CD4-positive, alpha-beta T cell treated with Interleukin-21 for 1 hour (primary cell): ENCODE results near the gene AKR1B1.

ENCODE experiments used
- DNase-seq: peaks from one replicate; pipeline ENCODE4 v3.0.0-alpha.2; 2020

The AKR1B1 gene

DNA sequence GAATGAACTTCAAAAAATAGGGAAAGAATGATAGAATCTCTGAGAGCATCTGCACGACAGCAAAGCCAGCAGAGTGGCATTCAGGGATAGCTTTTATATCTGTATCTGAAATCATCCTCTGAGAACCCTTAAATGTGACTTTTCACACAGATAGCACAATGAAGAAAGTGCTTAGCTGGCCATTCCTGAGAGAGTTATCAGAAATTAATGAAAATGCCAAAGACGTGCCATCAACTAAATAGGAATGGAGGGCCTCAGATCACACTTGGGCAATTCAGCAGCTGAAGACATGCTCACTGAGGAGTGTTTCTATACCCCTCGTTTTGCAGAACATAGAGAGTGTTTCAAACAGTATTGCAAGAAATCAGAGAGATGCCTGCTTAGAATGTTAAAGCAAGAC lies 51.6 kb downstream of the AKR1B1 start:
- no peak for DNase-seq

DNA sequence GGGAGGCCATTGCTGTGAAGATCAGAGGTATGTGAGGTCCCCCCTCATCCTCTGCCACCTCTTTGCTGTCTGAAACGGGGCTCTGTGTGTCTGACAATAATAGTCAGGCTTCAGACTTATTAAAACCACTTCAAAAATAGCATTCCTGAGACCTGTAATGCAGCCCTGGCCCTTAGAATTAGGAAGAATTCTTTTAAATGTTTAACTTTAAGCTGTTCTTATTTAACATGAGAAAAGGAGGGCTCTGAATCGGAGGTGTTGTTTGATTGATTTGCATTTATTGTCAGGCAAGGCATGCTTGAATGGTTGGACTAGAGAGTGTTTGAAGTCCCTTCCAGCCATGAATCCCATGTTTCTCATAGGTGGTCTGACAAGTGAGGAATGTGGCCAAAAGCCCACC lies 52.5 kb downstream of the AKR1B1 start:
- DNase-seq: no peak

DNA sequence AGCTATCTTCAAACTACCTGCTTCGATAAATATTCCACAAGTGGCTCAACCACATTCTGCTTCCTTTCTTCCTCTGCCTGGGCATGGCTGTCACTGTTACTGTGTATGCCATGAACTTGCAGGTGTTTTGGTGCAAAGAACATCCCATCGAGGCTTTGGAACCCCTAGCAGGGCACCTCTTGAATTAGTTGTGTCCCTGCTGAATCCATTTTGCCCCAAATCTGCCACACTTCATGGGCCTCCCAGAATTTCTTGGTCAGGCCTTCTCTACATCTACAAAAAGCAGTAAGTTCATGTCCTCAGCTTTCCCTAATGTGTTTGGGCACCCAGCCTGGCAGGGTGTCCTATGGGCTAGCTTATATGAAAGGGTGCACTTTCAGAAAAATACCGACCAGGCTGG lies 53.6 kb downstream of the AKR1B1 start:
- no peak for DNase-seq

DNA sequence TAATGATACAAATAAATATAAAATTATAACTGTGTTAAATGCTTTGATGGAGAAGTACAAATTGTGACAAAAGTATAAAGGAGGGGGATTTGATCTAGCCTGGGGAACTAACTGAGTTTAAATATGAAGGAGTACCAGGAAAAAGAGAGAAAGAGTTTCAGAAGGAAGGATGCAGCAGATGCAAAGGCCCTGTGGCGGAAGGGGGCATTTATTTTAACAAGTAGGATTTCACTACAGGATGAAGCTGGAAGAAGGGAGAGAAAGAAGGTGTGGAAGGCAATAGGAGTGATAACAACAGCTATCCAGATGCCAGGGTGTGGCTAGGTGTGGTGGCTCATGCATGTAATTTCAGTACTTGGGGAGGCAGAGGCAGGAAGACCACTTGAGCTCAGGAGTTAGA lies 55.8 kb downstream of the AKR1B1 start:
- DNase-seq: no peak

DNA sequence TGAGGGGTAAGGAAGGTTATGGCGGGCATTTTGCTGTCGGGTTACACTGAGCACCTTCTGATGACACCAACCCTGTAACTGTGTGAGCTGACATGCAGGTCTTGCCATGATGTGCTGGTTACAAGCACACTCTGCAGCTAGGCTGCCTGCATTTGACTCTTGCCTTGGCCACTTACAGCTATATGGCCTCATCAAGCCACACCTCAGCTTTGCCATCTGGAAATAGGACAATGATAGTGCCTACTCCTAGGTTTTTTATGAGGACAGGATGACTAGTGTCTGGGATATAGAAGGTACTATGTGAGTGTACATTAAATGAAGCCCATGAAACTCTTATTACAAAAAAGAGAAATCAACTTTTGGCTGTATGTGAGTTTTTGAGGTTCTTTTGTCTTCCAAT lies 58.0 kb downstream of the AKR1B1 start:
- no peak for DNase-seq

DNA sequence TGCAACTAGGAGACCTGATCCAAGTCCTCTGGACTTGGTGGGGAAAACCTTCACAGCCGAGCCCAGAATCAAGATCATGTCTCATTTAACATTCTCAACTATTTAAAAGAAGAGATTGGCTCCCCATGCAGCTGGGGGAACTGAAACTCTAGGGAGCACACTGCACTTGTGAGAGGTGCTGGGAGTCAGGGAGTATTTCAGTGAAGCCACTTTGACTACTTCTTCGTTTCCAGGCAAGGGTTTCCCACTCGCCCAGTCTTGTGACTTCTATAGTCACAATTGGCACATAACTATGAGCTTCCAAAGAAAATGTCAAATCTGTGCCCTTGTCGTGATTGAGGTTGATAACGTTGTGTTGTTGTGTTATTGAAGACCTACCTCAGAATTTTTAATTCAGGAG lies 62.9 kb downstream of the AKR1B1 start:
- DNase-seq: no peak

DNA sequence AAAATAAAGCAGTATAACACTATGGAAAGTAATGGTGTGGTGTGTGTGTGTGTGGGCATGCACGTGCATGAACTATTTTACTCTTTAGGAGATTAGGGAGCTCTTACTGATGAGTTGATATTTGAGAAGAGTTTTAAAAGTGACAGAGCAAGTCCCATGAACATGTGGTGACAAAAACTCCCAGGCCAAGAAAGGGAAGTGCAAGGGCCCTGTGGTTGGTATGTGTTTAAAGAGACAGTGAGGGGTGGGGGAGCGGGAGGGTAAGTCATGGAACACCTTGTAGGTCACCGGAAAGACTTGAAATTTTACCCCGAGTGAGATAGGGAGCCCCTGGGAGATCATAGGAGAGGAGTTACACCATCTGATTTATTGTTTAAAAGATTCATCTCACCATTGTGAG lies 63.3 kb downstream of the AKR1B1 start:
- no peak for DNase-seq

DNA sequence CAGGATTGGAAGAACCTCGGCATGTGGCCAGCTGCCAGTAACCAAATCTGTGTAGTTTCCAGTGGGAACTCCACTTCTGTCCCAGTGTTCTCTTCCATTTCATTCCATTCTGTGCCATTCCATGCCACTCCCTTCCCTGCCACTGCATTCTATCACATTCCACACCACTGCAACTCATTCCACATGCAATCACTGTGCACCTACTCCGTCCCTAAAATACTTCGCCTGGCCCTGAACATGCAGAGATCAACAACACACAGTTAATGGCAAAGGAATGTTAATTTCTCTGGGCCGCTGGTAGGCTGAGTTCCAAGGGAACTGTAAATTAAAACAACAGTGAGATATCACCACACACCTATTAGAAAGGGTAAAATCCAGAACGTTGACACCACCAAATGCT lies 64.8 kb downstream of the AKR1B1 start:
- no peak for DNase-seq
